NCI-H2107 treated with DMSO at 0.1 percent for 48 hours (cell line): ENCODE results near the gene CCDC194.
A peak's percentile ranks its signal among the peaks of the same experiment; 100 is the strongest.

ENCODE experiments used
- DNase-seq: peaks from one replicate; lab custom pipeline; 2025; ENCODE audit not compliant: unreplicated experiment; lab: John Stamatoyannopoulos, UW

CCDC194 gene

GRCh38 chr19:17393914-17394313, at the start of gene CCDC194:
CCDC194 (minus strand) TSS chr19:17394196; CDS start chr19:17394158, 38 bp downstream.
- DNase-seq, result no peak

- no peak for DNase-seq
Observed at GRCh38 chr19:17441241-17442021, 47.4 kb upstream of the CCDC194 start.

- DNase-seq, result no peak
Observed at GRCh38 chr19:17436874-17437267, 42.9 kb upstream of the CCDC194 start.

GRCh38 chr19:17436094-17436873, 42.3 kb upstream of the CCDC194 start:
- no peak for DNase-seq

- DNase-seq, result no peak
Observed at GRCh38 chr19:17435218-17435617, 41.2 kb upstream of the CCDC194 start.

GRCh38 chr19:17431417-17431816, 37.4 kb upstream of the CCDC194 start:
- no peak for DNase-seq

GRCh38 chr19:17429641-17430113, 35.7 kb upstream of the CCDC194 start:
- no peak for DNase-seq

GRCh38 chr19:17424743-17425365, 30.9 kb upstream of the CCDC194 start:
- no peak for DNase-seq

GRCh38 chr19:17423429-17424208, 29.6 kb upstream of the CCDC194 start:
- no peak for DNase-seq

GRCh38 chr19:17421942-17422341, 27.9 kb upstream of the CCDC194 start:
- no peak for DNase-seq

- no peak for DNase-seq
Observed at GRCh38 chr19:17420475-17420924, 26.5 kb upstream of the CCDC194 start.

GRCh38 chr19:17419621-17420474, 25.9 kb upstream of the CCDC194 start, which contains the start of gene MVB12A:
MVB12A (plus strand) TSS chr19:17420047; CDS start chr19:17420136, 89 bp downstream.
- DNase-seq, result peak; percentile 88

GRCh38 chr19:17419154-17419620, 25.2 kb upstream of the CCDC194 start:
- no peak for DNase-seq

GRCh38 chr19:17418710-17419109, 24.7 kb upstream of the CCDC194 start:
- no peak for DNase-seq

- DNase-seq, result no peak
Observed at GRCh38 chr19:17415121-17415520, 21.1 kb upstream of the CCDC194 start.

- no peak for DNase-seq
Observed at GRCh38 chr19:17414097-17414496, 20.1 kb upstream of the CCDC194 start.

- DNase-seq, result no peak
Observed at GRCh38 chr19:17411801-17412200, 17.8 kb upstream of the CCDC194 start.

GRCh38 chr19:17409990-17410389, 16.0 kb upstream of the CCDC194 start:
- DNase-seq, result no peak

- DNase-seq, result no peak
Observed at GRCh38 chr19:17406887-17407196, 12.8 kb upstream of the CCDC194 start.
